AG10803 (cell line): ENCODE data around the gene TNS1.

Source experiments
- DNase-seq: peaks from one replicate; pipeline ENCODE4 v3.0.0; 2010; ENCODE audit warnings: low read depth
- H3K4me3 ChIP-seq: 2 replicates; pipeline ENCODE4 v1.5.1; 2011; ENCODE audit warnings: mild to moderate bottlenecking, low read length, control low read depth
- TF ChIP-seq, protein P1 (sequence below): conservative IDR thresholded peaks from 2 replicates; pipeline ENCODE4 v1.5.1; 2011; ENCODE audit warnings: mild to moderate bottlenecking, low read length, control low read depth, inconsistent platforms

TNS1 gene

DNA sequence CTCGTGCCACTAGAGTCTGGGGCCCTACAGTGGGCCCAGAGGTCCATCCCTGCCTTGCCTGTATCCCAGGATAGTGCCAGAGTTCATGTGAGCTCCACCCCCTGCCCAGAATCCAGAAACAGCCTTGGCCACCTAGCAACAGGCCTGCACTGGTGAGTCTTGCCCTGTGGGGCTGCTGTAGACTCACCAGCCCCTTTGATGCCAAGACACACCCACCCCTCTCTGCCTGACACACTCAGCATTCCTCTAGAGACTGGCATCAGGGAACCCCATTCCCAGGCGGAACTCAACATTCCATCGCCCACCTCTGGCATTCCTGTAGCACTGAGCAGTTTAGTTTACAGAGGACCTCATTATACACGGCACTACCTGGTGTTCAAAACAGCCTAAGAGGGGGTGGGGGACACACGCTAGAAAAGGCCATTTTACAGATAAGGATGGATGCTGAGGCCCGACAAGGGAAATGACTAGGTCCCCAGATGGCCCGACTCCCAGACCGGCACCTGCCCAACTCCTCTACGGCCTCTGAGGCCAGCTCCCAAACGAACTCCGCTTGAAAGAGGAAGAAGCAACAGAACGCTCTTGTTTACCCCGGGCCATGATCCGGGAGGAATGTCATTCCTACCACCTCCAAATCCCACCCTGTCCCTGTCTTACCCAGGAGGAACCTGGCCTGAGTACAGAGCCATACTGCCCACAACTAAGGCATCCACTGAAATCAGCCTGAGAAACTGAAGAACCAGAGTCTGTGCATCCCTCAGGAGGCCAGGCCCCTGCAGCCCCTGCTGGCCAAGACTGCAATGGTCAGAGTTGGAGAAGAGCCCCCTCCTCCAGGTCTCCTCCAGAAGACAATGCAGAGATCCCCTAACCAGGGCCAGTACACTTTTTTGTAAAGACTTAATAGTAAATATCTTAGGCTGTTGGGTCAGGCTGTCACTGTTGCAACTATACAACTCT, 180.2 kb downstream of the TNS1 start:
- TF ChIP-seq, protein P1, sequence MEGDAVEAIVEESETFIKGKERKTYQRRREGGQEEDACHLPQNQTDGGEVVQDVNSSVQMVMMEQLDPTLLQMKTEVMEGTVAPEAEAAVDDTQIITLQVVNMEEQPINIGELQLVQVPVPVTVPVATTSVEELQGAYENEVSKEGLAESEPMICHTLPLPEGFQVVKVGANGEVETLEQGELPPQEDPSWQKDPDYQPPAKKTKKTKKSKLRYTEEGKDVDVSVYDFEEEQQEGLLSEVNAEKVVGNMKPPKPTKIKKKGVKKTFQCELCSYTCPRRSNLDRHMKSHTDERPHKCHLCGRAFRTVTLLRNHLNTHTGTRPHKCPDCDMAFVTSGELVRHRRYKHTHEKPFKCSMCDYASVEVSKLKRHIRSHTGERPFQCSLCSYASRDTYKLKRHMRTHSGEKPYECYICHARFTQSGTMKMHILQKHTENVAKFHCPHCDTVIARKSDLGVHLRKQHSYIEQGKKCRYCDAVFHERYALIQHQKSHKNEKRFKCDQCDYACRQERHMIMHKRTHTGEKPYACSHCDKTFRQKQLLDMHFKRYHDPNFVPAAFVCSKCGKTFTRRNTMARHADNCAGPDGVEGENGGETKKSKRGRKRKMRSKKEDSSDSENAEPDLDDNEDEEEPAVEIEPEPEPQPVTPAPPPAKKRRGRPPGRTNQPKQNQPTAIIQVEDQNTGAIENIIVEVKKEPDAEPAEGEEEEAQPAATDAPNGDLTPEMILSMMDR, result no peak
- no peak overlapping the region for H3K4me3 ChIP-seq
- peak; percentile 47 for DNase-seq

DNA sequence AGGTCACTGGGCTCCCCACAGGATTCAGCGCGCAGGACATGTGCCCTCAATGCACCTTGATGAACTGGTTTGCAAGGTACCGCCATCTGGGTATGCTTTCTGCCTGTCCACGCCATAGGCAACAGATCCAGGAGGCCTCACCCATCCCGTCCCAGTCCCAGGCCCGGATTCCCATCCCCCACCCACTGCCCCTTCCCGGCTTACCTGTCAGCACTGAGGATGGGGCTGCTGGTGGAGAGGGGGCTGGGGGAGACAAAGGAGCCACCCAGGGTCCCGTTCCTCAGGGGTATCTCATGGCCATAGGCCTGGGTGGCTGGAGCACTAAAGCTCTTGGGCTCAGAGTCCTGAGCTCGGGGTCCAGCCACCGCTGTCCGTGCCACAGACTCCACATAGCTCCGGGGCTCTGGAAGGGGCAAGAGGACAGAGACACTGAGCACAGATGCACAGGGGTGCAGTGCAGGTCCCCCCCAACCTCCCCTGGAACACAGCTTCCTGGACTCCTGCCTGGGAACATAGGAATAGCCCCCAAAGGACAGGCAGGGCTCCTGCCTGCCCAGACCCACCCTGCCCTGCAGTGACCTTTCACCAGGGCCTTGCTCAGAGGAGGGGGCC, 181.2 kb downstream of the TNS1 start:
- no peak for DNase-seq
- no peak overlapping the region for H3K4me3 ChIP-seq
- TF ChIP-seq, protein P1, result no peak

DNA sequence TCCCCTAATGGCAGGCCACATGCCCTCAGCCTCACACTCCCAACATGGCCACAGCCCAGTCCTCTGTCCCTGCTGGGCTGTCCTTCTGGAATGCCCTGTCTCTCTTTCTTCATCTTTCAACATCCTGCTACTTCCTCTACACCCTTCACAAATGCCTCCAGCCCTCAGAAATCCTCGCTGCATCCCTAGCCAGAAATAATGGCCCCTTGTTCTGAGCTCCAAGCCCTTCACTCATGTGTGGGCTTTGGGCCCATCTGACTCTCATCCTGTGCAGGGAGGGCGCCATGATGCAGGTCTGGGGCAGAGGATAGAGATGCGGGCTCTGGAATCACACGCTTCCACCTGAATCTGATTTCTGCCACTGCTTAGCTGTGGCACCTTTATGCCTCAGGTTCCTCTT, 181.9 kb downstream of the TNS1 start:
- TF ChIP-seq, protein P1, result no peak
- DNase-seq, result no peak
- no peak overlapping the region for H3K4me3 ChIP-seq

DNA sequence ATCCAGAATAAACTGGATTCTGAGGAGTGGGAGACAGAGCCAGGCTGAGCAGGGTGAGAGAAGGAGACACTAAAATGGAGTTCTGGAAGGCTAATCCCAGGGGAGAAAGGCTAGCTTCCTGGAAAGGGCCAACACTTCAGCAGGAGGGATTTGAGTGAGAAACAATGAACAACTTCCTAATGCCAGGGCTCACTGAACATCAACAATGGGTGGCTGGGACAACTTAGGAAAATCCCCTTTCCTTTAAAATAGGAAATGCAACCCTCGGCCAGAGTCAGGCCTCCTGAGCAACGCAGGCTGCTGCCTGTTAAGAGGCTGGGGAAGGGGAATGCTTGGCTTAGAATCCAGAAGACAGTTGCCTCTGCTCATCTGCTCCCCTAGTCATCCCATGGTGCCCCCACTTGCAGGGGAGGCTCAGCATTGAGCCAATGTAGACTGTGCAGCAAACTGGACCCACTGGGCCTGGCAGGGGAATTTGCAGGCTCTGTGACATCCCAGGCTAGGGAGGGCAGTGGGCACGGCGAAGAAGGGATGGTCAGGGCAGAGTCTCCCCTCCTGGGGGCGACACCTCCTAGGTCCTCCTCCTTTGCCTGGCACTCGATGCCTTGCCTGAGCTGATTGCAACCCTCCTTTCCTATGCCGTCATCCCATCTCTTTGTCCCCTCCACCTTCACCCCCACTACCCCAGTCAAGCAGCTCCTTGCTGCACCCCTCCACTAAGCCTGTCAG, 182.5 kb downstream of the TNS1 start:
- no peak for DNase-seq
- no peak overlapping the region for H3K4me3 ChIP-seq
- TF ChIP-seq, protein P1, result no peak

DNA sequence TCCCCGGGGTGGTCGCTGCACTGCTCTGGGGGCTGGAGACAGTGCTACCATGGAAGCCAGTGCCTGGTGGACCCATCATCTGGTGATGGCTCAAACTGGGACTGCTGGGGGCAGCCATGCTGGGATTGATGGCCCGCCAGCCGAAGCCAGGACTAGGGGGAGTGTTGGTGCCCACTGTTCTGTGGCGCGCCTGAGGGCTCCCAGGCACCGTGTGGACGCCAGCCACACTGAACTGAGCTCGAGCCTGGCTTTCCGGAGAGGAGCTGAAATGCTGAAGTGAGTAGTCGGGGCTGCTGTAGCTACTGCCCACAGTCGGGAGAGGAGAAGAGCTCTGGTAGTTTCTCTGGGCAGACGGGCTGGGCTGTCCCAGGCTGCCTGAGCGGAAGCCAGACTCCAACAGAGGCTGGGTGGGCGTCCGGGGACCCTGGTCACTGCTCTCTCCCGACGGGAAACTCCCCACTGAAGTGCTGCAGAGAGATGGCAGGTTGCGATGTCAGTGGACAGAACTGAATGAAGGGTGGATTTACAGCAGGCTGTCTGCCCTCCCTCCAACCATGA, 184.4 kb downstream of the TNS1 start:
- no peak for DNase-seq
- H3K4me3 ChIP-seq, result no peak overlapping the region
- TF ChIP-seq, protein P1, result no peak

DNA sequence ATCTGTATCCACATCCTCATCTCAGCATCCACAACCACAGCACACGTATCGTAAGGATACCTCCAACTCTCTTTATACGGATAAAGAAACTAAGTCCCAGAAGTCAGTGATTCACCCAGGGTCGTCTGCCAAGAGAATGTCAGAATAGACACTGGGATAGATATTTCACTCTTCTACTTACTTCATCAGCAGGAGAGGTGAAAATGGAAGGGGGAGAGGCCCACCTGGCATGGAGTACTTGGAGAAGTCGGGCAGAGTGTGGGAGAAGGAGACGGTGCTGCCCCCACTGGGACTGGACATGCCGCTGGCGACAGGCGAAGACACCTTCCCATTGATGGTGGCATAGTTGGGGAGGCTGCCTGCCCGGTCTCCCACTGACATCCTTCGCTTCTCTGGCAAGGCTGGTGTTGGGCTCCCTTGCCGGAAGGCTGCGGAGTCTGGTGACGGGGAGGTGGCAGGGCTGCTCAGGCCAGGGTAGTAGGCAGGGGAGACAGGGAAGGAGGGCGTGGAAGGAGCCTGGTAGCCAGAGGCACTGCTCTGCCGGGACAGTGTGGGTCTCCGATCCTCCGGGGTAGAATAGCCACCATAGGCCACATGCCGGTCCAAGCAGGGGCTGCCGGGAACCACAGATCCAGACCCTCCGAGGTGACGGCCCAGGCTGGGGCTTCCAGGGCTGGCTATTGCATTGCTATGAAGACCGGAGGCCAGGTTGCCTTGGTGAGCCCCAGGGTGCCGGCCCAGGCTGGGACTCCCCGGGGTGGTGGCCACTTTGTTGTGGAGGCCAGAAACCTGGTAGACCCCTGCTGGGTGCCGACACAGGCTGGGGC, 185.1 kb downstream of the TNS1 start:
- no peak overlapping the region for H3K4me3 ChIP-seq
- TF ChIP-seq, protein P1, result no peak
- DNase-seq, result no peak
